GM18520 (cell line): ENCODE results near the gene ATAD3A.
"Not testable (repeated sequence)": the region's sequence is repeated elsewhere in the genome, so short reads cannot be mapped to it uniquely, and the experiment has no call there.

ENCODE experiments used
- ATAC-seq: cut with Tn5 transposase; IDR thresholded peaks from one replicate; pipeline ENCODE4 v1.9.1; 2021; ENCODE audit not compliant: unreplicated experiment

Gene ATAD3A

GRCh38 chr1:1489231-1489630 lies 22.7 kb upstream of the ATAD3A start:
- no peak for ATAC-seq

- no peak for ATAC-seq
These were observed 22.1 kb upstream of the ATAD3A start for GRCh38 chr1:1489861-1490260.

- ATAC-seq: no peak
These were observed 21.2 kb upstream of the ATAD3A start for GRCh38 chr1:1490633-1491230.

- no peak for ATAC-seq
These were observed 20.4 kb upstream of the ATAD3A start for GRCh38 chr1:1491601-1492000.

- not testable (repeated sequence) for ATAC-seq
These were observed 17.7 kb upstream of the ATAD3A start for GRCh38 chr1:1494311-1494710.

GRCh38 chr1:1495461-1495975 lies 16.4 kb upstream of the ATAD3A start:
- not testable (repeated sequence) for ATAC-seq

- ATAC-seq: not testable (repeated sequence)
These were observed 7.1 kb upstream of the ATAD3A start for GRCh38 chr1:1504777-1505365.

GRCh38 chr1:1505366-1505798 lies 6.6 kb upstream of the ATAD3A start:
- ATAC-seq: peak; percentile 52

- not testable (repeated sequence) for ATAC-seq
These were observed 6.2 kb upstream of the ATAD3A start for GRCh38 chr1:1505801-1506200.

- no peak for ATAC-seq
These were observed 4.7 kb upstream of the ATAD3A start for GRCh38 chr1:1507305-1507704.

GRCh38 chr1:1508775-1509464 lies 3.0 kb upstream of the ATAD3A start:
- ATAC-seq: not testable (repeated sequence)

- not testable (repeated sequence) for ATAC-seq
These were observed 2.5 kb upstream of the ATAD3A start for GRCh38 chr1:1509465-1509850.

- no peak for ATAC-seq
These were observed 940 bp upstream of the ATAD3A start for GRCh38 chr1:1510912-1511532.

- ATAC-seq: not testable (repeated sequence)
These were observed 463 bp downstream of the ATAD3A start for GRCh38 chr1:1512425-1512824.

GRCh38 chr1:1513675-1514074 lies 1.7 kb downstream of the ATAD3A start:
- ATAC-seq: not testable (repeated sequence)

GRCh38 chr1:1514376-1514775 lies 2.4 kb downstream of the ATAD3A start:
- not testable (repeated sequence) for ATAC-seq

GRCh38 chr1:1516923-1517322 lies 5.0 kb downstream of the ATAD3A start:
- not testable (repeated sequence) for ATAC-seq

GRCh38 chr1:1517973-1518620 lies 6.1 kb downstream of the ATAD3A start:
- ATAC-seq: no peak

- ATAC-seq: not testable (repeated sequence)
These were observed 6.7 kb downstream of the ATAD3A start for GRCh38 chr1:1518621-1519007.

GRCh38 chr1:1519805-1520505 lies 8.0 kb downstream of the ATAD3A start:
- ATAC-seq: not testable (repeated sequence)
